Kidney (tissue), 14 donors: ENCODE results near the gene RELCH. TPM values are rescaled to one million over a fixed set of nuclear protein-coding genes. Genes with fewer than 3 reads are reported as not detected.

Source experiments
- DNase-seq, 5 donors: peaks; one replicate each; pipeline ENCODE4 v3.0.0-alpha.2; 2013 to 2020
- FAIRE-seq: peaks from 2 replicates; lab custom pipeline; 2012; peaks lifted over from hg19 to GRCh38; lab: Jason Lieb, UNC
- H3K27ac ChIP-seq, 2 donors: one replicate each; pipeline ENCODE4 v1.7.0; 2013; ENCODE audit warnings: low read depth in 2 of 2, low read length in 2 of 2, inconsistent platforms in 1 of 2
- H3K27me3 ChIP-seq: one replicate; pipeline ENCODE4 v1.7.1; 2013; ENCODE audit warnings: low read length, inconsistent platforms; ENCODE audit not compliant: control insufficient read depth, insufficient read depth
- H3K36me3 ChIP-seq, 3 donors: one replicate each; pipeline versions ENCODE4 v1.7.0 to v1.7.1; 2013; ENCODE audit warnings: low read length in 3 of 3, control low read depth in 1 of 3, inconsistent platforms in 1 of 3; ENCODE audit not compliant: insufficient read depth in 3 of 3, control insufficient read depth in 2 of 3
- H3K4me1 ChIP-seq, 3 donors: one replicate each; pipeline versions ENCODE4 v1.7.0 to v1.7.1; 2013; ENCODE audit warnings: low read length in 3 of 3, inconsistent platforms in 1 of 3, low read depth in 1 of 3; ENCODE audit not compliant: control insufficient read depth in 2 of 3, insufficient read depth in 2 of 3
- H3K4me3 ChIP-seq, 3 donors: one replicate each; pipeline versions ENCODE4 v1.7.0 to v1.8.1; 2013; ENCODE audit warnings: low read length in 3 of 3, control low read depth in 1 of 3, inconsistent platforms in 1 of 3
- H3K9ac ChIP-seq, 3 donors: one replicate each; pipeline versions ENCODE4 v1.7.0 to v1.7.1; 2013; ENCODE audit warnings: low read length in 3 of 3, control low read depth in 1 of 3, inconsistent platforms in 1 of 3
- H3K9me3 ChIP-seq, 3 donors: one replicate each; pipeline versions ENCODE4 v1.7.0 to v1.7.1; 2013; ENCODE audit warnings: low read length in 3 of 3, control low read depth in 1 of 3, inconsistent platforms in 1 of 3; ENCODE audit not compliant: control insufficient read depth in 2 of 3, insufficient read depth in 1 of 3
- intact Hi-C: fragments of 100-400 bp; cut with DNase I; formaldehyde crosslinking; loops from one replicate; pipeline ENCODE4 v1.11.1; 2022
- polyA plus RNA-seq: library from polyadenylated mRNA; stranded (reverse); fragments of 350-450 nt; fragmentation: Illumina TruSeq; extraction: RNeasy Lipid Tissue Mini Kit (QIAGEN cat#74804); gene quantifications from one replicate; pipeline ENCODE4 v1.2.3, GENCODE V29; 2014; ENCODE audit warnings: low read depth, low replicate concordance; ENCODE audit not compliant: insufficient read depth
- total RNA-seq: library from RNA; stranded (reverse); fragmentation: NEBNext Ultra II Directional; extraction: Animal tissue kit (Norgen Biotek cat#: 25700); gene quantifications from one replicate; pipeline ENCODE4 v1.2.1, GENCODE V29; 2021
- TF ChIP-seq, protein P1 (sequence below): IDR thresholded peaks from 3 replicates; pipeline ENCODE4 v1.5.1; 2012; ENCODE audit warnings: mild to moderate bottlenecking, moderate library complexity, borderline replicate concordance; ENCODE audit not compliant: insufficient read depth; ENCODE audit errors: extremely low read depth
- donor health status: control.
- donor health status: control.
- donor health status: control.
- donor health status: control.
- donor health status: control.
- donor health status: DM: yes; HTN: yes; CAD: no.
- donor health status: Normal renal cell carcinoma (clear cell type).

Gene RELCH
- total and polyA plus RNA-seq, 2 donors from 2014 or later = 9.0 to 39.0 TPM

DNA sequence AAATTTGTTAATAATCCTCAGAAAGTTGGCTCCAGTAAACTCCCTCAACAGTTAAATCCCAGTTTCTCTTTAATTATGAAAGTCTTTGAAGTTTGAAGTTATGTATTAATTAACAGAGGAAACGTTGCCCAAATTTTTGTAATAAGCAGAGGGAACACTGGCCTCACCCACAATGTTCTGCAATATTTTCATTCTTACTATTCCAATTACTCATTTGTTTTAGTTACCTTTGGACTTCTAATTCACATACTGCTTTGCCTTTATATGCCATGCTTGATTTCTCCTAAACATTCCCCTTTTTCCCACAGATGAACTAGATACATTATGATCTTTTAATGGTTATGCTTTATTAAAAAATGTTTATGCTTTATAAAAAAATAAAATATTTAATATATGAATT is 61.3 kb downstream of the RELCH start:
- no peak for FAIRE-seq
- intact Hi-C loops = loop anchor here (10.0 kb wide), 1 partner anchor 64 kb away; the partner anchor contains the start of genes PIGN and RELCH

DNA sequence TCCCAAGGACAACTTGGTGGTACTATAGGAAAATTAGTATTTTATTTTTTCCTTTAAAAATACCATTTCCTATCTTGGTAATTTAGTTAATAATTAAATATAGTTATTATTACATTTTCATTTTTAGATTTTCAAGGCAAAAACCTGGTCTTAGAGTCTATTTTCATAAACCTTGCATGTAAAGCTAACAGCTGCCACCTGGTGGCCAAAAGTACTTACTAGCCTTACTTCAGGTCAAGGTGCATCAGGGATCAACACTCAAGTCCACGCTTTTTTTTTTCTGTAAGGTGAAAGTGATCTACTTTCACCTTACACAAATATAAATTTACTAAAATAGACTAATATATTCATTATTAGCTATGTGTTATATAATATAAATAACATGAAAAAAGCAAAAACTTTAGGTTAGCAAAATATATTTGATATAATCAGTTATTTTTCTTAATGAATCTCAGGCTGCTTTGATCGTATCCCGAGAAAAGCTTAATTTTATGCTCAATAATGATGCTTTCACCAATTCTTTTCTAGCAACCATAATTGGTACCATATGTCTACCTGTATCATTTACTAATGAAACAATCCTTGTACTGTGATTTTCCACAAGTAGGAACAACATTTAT is 62.5 kb downstream of the RELCH start:
- peaks cover 0 to 18% (median 4%) of the 10 kb centered on the region in 3 donors for H3K36me3 ChIP-seq
- no peaks in the 10 kb centered on the region for H3K9me3 ChIP-seq
- TF ChIP-seq, protein P1, sequence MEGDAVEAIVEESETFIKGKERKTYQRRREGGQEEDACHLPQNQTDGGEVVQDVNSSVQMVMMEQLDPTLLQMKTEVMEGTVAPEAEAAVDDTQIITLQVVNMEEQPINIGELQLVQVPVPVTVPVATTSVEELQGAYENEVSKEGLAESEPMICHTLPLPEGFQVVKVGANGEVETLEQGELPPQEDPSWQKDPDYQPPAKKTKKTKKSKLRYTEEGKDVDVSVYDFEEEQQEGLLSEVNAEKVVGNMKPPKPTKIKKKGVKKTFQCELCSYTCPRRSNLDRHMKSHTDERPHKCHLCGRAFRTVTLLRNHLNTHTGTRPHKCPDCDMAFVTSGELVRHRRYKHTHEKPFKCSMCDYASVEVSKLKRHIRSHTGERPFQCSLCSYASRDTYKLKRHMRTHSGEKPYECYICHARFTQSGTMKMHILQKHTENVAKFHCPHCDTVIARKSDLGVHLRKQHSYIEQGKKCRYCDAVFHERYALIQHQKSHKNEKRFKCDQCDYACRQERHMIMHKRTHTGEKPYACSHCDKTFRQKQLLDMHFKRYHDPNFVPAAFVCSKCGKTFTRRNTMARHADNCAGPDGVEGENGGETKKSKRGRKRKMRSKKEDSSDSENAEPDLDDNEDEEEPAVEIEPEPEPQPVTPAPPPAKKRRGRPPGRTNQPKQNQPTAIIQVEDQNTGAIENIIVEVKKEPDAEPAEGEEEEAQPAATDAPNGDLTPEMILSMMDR = peak; percentile 77
- DNase-seq = peak; percentile 47 to 85 (median 65)
- no peaks in the 10 kb centered on the region for H3K27me3 ChIP-seq
- no peak overlapping the region for H3K27ac ChIP-seq
- intact Hi-C loops = loop anchor here (10.0 kb wide), 1 partner anchor 65 kb away; the partner anchor contains the start of genes PIGN and RELCH
- H3K4me1 ChIP-seq = no peaks in the 10 kb centered on the region
- peak; percentile 97 for FAIRE-seq
- no peak overlapping the region for H3K4me3 ChIP-seq
- H3K9ac ChIP-seq = no peak overlapping the region

More for the DNA sequence above, 61.3 kb downstream of the RELCH start:
- Histone ChIP-seq H3K9me3 (no peaks in the 10 kb centered on the region), H3K36me3 (peaks cover 0 to 13% (median 4%) of the 10 kb centered on the region in 3 donors), H3K4me1 (no peaks in the 10 kb centered on the region), H3K27ac (no peak overlapping the region), H3K4me3 (no peak overlapping the region), H3K9ac (no peak overlapping the region), H3K27me3 (no peaks in the 10 kb centered on the region)
- no peak for DNase-seq
- TF ChIP-seq, protein P1 = no peak

DNA sequence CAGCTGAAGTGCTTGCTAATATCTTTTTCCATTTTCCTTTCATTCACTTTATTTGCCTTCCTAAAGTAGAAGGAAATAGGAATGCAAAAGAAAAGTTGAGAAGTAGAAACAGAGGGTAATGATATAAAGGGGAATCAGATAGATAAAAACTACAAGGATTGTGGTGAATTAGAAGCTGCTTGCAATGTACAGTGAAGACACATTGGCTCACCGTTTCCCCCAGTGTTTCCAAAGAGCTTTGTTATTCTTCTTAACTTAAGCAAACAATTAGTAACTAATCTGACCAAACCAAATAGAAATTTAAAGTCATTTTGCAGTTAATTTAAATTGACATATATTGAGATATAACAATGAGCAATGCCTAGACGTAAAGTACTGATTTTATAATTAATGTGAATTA is 63.4 kb downstream of the RELCH start:
- Histone ChIP-seq H3K4me3 (no peak overlapping the region), H3K27ac (no peak overlapping the region), H3K4me1 (no peaks in the 10 kb centered on the region), H3K36me3 (peaks cover 0 to 16% (median 2%) of the 10 kb centered on the region in 3 donors), H3K9me3 (no peaks in the 10 kb centered on the region), H3K9ac (no peak overlapping the region), H3K27me3 (no peaks in the 10 kb centered on the region)
- DNase-seq (no peak), FAIRE-seq (no peak)
- intact Hi-C loops = no loop called here
- TF ChIP-seq, protein P1 = no peak
